HEK293 (cell line): ENCODE data around the gene LMO1.

Experiments
- AEBP2 ChIP-seq: fragments of 450-650 bp; formaldehyde crosslinking; IDR thresholded peaks from 2 replicates; pipeline ENCODE4 v1.5.1; 2016; ENCODE audit warnings: missing biosample characterization, missing genetic modification characterization, borderline replicate concordance
- GLI2 ChIP-seq: fragments of 450-650 bp; formaldehyde crosslinking; IDR thresholded peaks from 2 replicates; pipeline ENCODE4; 2017; ENCODE audit warnings: missing biosample characterization, missing genetic modification characterization, low read depth, borderline replicate concordance
- IKZF3 ChIP-seq: fragments of 450-650 bp; IDR thresholded peaks from 2 replicates; pipeline ENCODE4 v1.5.0; 2018; ENCODE audit warnings: missing biosample characterization, mild to moderate bottlenecking, missing genetic modification characterization, moderate library complexity
- KLF1 ChIP-seq: fragments of 450-650 bp; formaldehyde crosslinking; IDR thresholded peaks from 2 replicates; pipeline ENCODE4 v1.5.1; 2016; ENCODE audit warnings: missing biosample characterization, missing genetic modification characterization
- PBX3 ChIP-seq: sonication (generic); formaldehyde crosslinking; IDR thresholded peaks from 2 replicates; pipeline ENCODE4 v1.8.1; 2022; ENCODE audit warnings: mild to moderate bottlenecking, moderate library complexity, missing genetic modification reagents
- SP3 ChIP-seq: fragments of 450-650 bp; formaldehyde crosslinking; IDR thresholded peaks from 2 replicates; pipeline ENCODE4 v1.5.1; 2016; ENCODE audit warnings: missing biosample characterization, missing genetic modification characterization
- YY1 ChIP-seq: fragments of 450-650 bp; formaldehyde crosslinking; IDR thresholded peaks from 2 replicates; pipeline ENCODE4 v1.5.1; 2018; ENCODE audit warnings: missing biosample characterization, missing genetic modification characterization
- ZBTB17 ChIP-seq: fragments of 450-650 bp; formaldehyde crosslinking; IDR thresholded peaks from 2 replicates; pipeline ENCODE4 v1.5.1; 2016; ENCODE audit warnings: missing biosample characterization, missing genetic modification characterization
- ZBTB48 ChIP-seq: fragments of 450-650 bp; formaldehyde crosslinking; IDR thresholded peaks from 2 replicates; pipeline ENCODE4 v1.5.1; 2016; ENCODE audit warnings: missing biosample characterization, missing genetic modification characterization
- ZBTB7A ChIP-seq: fragments of 450-650 bp; formaldehyde crosslinking; IDR thresholded peaks from 2 replicates; pipeline ENCODE4 v1.5.1; 2016; ENCODE audit warnings: low read depth, missing biosample characterization, missing genetic modification characterization
- ZFP3 ChIP-seq: fragments of 450-650 bp; formaldehyde crosslinking; IDR thresholded peaks from 2 replicates; pipeline ENCODE4 v1.5.1; 2016; ENCODE audit warnings: low read depth, missing biosample characterization, missing genetic modification characterization
- ZNF114 ChIP-seq: fragments of 450-650 bp; formaldehyde crosslinking; IDR thresholded peaks from 2 replicates; pipeline ENCODE4 v1.5.0; 2017; ENCODE audit warnings: missing biosample characterization, missing genetic modification characterization
- ZNF155 ChIP-seq: fragments of 450-650 bp; formaldehyde crosslinking; IDR thresholded peaks from 2 replicates; pipeline ENCODE4 v1.5.1; 2016; ENCODE audit warnings: missing biosample characterization, missing genetic modification characterization
- ZNF16 ChIP-seq: fragments of 450-650 bp; formaldehyde crosslinking; IDR thresholded peaks from 2 replicates; pipeline ENCODE4 v1.5.1; 2016; ENCODE audit warnings: low read depth, missing biosample characterization, missing genetic modification characterization
- ZNF169 ChIP-seq: fragments of 450-650 bp; formaldehyde crosslinking; IDR thresholded peaks from 2 replicates; pipeline ENCODE4 v1.5.1; 2016; ENCODE audit warnings: missing biosample characterization, missing genetic modification characterization
- ZNF184 ChIP-seq: fragments of 450-650 bp; IDR thresholded peaks from 2 replicates; pipeline ENCODE4 v1.5.1; 2018; ENCODE audit warnings: missing biosample characterization, mild to moderate bottlenecking, missing genetic modification characterization
- ZNF211 ChIP-seq: fragments of 450-650 bp; formaldehyde crosslinking; IDR thresholded peaks from 2 replicates; pipeline ENCODE4 v1.5.1; 2016; ENCODE audit warnings: low read depth, missing biosample characterization, missing genetic modification characterization
- ZNF292 ChIP-seq: fragments of 450-650 bp; formaldehyde crosslinking; IDR thresholded peaks from 2 replicates; pipeline ENCODE4 v1.5.1; 2016; ENCODE audit warnings: low read depth, missing biosample characterization, missing genetic modification characterization, borderline replicate concordance
- ZNF311 ChIP-seq: fragments of 450-650 bp; formaldehyde crosslinking; IDR thresholded peaks from 2 replicates; pipeline ENCODE4 v1.5.1; 2017; ENCODE audit warnings: missing biosample characterization, missing genetic modification characterization, borderline replicate concordance
- ZNF354C ChIP-seq: fragments of 450-650 bp; formaldehyde crosslinking; IDR thresholded peaks from 2 replicates; pipeline ENCODE4 v1.5.1; 2016; ENCODE audit warnings: missing biosample characterization, missing genetic modification characterization, low read depth, borderline replicate concordance
- ZNF449 ChIP-seq: fragments of 450-650 bp; formaldehyde crosslinking; IDR thresholded peaks from 2 replicates; pipeline ENCODE4 v1.5.1; 2017; ENCODE audit warnings: missing biosample characterization, mild to moderate bottlenecking, missing genetic modification characterization, moderate library complexity
- ZNF544 ChIP-seq: fragments of 450-650 bp; formaldehyde crosslinking; IDR thresholded peaks from 2 replicates; pipeline ENCODE4 v1.5.0; 2017; ENCODE audit warnings: missing biosample characterization, missing genetic modification characterization
- ZNF555 ChIP-seq: fragments of 450-650 bp; formaldehyde crosslinking; conservative IDR thresholded peaks from 2 replicates; pipeline ENCODE4 v1.5.1; 2017; ENCODE audit warnings: missing biosample characterization, mild to moderate bottlenecking, missing genetic modification characterization, inconsistent platforms
- ZNF621 ChIP-seq: fragments of 450-650 bp; formaldehyde crosslinking; IDR thresholded peaks from 2 replicates; pipeline ENCODE4 v1.5.1; 2017; ENCODE audit warnings: missing biosample characterization, missing genetic modification characterization
- ZNF629 ChIP-seq: fragments of 450-650 bp; formaldehyde crosslinking; IDR thresholded peaks from 2 replicates; pipeline ENCODE4 v1.5.1; 2017; ENCODE audit warnings: missing biosample characterization, missing genetic modification characterization
- ZNF664 ChIP-seq: fragments of 450-650 bp; formaldehyde crosslinking; IDR thresholded peaks from 2 replicates; pipeline ENCODE4 v1.5.1; 2016; ENCODE audit warnings: missing biosample characterization, missing genetic modification characterization
- ZNF747 ChIP-seq: fragments of 450-650 bp; formaldehyde crosslinking; IDR thresholded peaks from 2 replicates; pipeline ENCODE4 v1.5.1; 2016; ENCODE audit warnings: missing biosample characterization, missing genetic modification characterization
- ZXDB ChIP-seq: fragments of 450-650 bp; formaldehyde crosslinking; IDR thresholded peaks from 2 replicates; pipeline ENCODE4 v1.5.1; 2016; ENCODE audit warnings: missing biosample characterization, missing genetic modification characterization
- TF ChIP-seq, protein P1 (sequence below): fragments of 450-650 bp; formaldehyde crosslinking; IDR thresholded peaks from 2 replicates; pipeline ENCODE4 v1.5.1; 2016; ENCODE audit warnings: missing biosample characterization, missing genetic modification characterization
- TF ChIP-seq, protein P2 (sequence below): fragments of 450-650 bp; formaldehyde crosslinking; IDR thresholded peaks from 2 replicates; pipeline ENCODE4 v1.5.1; 2016; ENCODE audit warnings: missing biosample characterization, missing genetic modification characterization
- TF ChIP-seq, protein P3 (sequence below): fragments of 450-650 bp; formaldehyde crosslinking; IDR thresholded peaks from 2 replicates; pipeline ENCODE4 v1.5.1; 2016; ENCODE audit warnings: missing biosample characterization, missing genetic modification characterization

Gene LMO1

GRCh38 chr11:8229299-8230177, 34.1 kb downstream of the LMO1 start (continued):
- TF ChIP-seq AEBP2 (no peak), ZNF211 (no peak), ZNF449 (0 out of 2 replicates have a peak, but pooled peaks have one; percentile 16), ZBTB17 (tag by site-specific recombination) (peak; percentile 76), ZNF169 (tag by site-specific recombination) (no peak), ZNF16 (no peak), PBX3 (CRISPR knock-in tag) (no peak), ZNF544 (tag by site-specific recombination) (no peak), ZNF292 (tag by site-specific recombination) (no peak), ZFP3 (tag by site-specific recombination) (no peak), ZNF664 (tag by site-specific recombination) (no peak), ZNF747 (tag by site-specific recombination) (no peak), ZBTB48 (tag by site-specific recombination) (peak; percentile 79), ZNF354C (tag by site-specific recombination) (no peak), ZNF555 (tag by site-specific recombination) (no peak), ZNF311 (tag by site-specific recombination) (no peak), KLF1 (peak; percentile 44; the same call in 1 of the 2 replicates), ZBTB7A (tag by site-specific recombination) (no peak), ZXDB (peak; percentile 74), ZNF155 (tag by site-specific recombination) (no peak), ZNF621 (tag by site-specific recombination) (no peak), ZNF629 (tag by site-specific recombination) (peak; percentile 93), IKZF3 (tag by site-specific recombination) (peak; percentile 79), ZNF184 (tag by site-specific recombination) (0 out of 2 replicates have a peak, but pooled peaks have one; percentile 30), YY1 (tag by site-specific recombination) (no peak), GLI2 (tag by site-specific recombination) (no peak; the same call in 1 of the 2 replicates), ZNF114 (tag by site-specific recombination) (no peak), SP3 (tag by site-specific recombination) (no peak)
- TF ChIP-seq, protein P1, sequence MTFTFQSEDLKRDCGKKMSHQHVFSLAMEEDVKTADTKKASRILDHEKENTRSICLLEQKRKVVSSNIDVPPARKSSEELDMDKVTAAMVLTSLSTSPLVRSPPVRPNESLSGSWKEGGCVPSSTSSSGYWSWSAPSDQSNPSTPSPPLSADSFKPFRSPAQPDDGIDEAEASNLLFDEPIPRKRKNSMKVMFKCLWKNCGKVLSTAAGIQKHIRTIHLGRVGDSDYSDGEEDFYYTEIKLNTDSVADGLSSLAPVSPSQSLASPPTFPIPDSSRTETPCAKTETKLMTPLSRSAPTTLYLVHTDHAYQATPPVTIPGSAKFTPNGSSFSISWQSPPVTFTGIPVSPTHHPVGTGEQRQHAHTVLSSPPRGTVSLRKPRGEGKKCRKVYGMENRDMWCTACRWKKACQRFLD (tag by site-specific recombination), result no peak
- TF ChIP-seq, protein P2, sequence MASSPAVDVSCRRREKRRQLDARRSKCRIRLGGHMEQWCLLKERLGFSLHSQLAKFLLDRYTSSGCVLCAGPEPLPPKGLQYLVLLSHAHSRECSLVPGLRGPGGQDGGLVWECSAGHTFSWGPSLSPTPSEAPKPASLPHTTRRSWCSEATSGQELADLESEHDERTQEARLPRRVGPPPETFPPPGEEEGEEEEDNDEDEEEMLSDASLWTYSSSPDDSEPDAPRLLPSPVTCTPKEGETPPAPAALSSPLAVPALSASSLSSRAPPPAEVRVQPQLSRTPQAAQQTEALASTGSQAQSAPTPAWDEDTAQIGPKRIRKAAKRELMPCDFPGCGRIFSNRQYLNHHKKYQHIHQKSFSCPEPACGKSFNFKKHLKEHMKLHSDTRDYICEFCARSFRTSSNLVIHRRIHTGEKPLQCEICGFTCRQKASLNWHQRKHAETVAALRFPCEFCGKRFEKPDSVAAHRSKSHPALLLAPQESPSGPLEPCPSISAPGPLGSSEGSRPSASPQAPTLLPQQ, result peak; percentile 86
- TF ChIP-seq, protein P3, sequence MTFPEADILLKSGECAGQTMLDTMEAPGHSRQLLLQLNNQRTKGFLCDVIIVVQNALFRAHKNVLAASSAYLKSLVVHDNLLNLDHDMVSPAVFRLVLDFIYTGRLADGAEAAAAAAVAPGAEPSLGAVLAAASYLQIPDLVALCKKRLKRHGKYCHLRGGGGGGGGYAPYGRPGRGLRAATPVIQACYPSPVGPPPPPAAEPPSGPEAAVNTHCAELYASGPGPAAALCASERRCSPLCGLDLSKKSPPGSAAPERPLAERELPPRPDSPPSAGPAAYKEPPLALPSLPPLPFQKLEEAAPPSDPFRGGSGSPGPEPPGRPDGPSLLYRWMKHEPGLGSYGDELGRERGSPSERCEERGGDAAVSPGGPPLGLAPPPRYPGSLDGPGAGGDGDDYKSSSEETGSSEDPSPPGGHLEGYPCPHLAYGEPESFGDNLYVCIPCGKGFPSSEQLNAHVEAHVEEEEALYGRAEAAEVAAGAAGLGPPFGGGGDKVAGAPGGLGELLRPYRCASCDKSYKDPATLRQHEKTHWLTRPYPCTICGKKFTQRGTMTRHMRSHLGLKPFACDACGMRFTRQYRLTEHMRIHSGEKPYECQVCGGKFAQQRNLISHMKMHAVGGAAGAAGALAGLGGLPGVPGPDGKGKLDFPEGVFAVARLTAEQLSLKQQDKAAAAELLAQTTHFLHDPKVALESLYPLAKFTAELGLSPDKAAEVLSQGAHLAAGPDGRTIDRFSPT (tag by site-specific recombination), result peak; percentile 74; the same call in 1 of the 2 replicates
